A673 (cell line): ENCODE measurements around the gene MYO5A. TPM values are rescaled to one million over a fixed set of nuclear protein-coding genes. Genes with fewer than 3 reads are reported as not detected.
"Not testable (repeated sequence)": the region's sequence is repeated elsewhere in the genome, so short reads cannot be mapped to it uniquely, and the experiment has no call there.

Source experiments
- BruUV-seq: library from RNA; stranded (reverse); fragments of 400-500 nt; replicated peaks from 2 replicates; lab custom pipeline; 2021; lab: Mats Ljungman, UMichigan
- CTCF ChIA-PET: fragments of 300-600 bp; sonication (Branson Sonifier 250); formaldehyde crosslinking; loops from one replicate; lab custom pipeline; 2022; ENCODE audit warnings: antibody characterized with exemption; lab: Charles Lee
- POLR2A ChIA-PET: fragments of 300-600 bp; sonication (Branson Sonifier 250); formaldehyde crosslinking; loops from one replicate; lab custom pipeline; 2022; ENCODE audit warnings: antibody characterized with exemption; ENCODE audit not compliant: low non-redundant PET; lab: Charles Lee
- DNase-seq: peaks from one replicate; pipeline ENCODE4 v3.0.0-alpha.2; 2015; ENCODE audit warnings: low spot score
- H3K27ac ChIP-seq: fragments of 200-600 bp; sonication (generic); 2 replicates; pipeline ENCODE4 v1.5.1; 2016; ENCODE audit warnings: mixed run types, low read depth, mild to moderate bottlenecking, mixed read lengths, antibody characterized with exemption, low read length; ENCODE audit not compliant: poor library complexity, severe bottlenecking
- H3K27me3 ChIP-seq: fragments of 200-600 bp; sonication (generic); replicated peaks from 2 replicates; pipeline ENCODE4 v1.6.1; 2017; ENCODE audit warnings: mixed run types, low read depth, mild to moderate bottlenecking, mixed read lengths, antibody characterized with exemption, low read length; ENCODE audit not compliant: insufficient read depth, poor library complexity
- H3K36me3 ChIP-seq: fragments of 200-600 bp; sonication (generic); 2 replicates; pipeline ENCODE4 v1.6.1; 2016; ENCODE audit warnings: mixed run types, mild to moderate bottlenecking, mixed read lengths, antibody characterized with exemption, low read length; ENCODE audit not compliant: insufficient read depth, poor library complexity, severe bottlenecking
- H3K4me1 ChIP-seq: fragments of 200-600 bp; sonication (generic); 2 replicates; pipeline ENCODE4 v1.6.1; 2017; ENCODE audit warnings: mixed run types, mild to moderate bottlenecking, mixed read lengths, antibody characterized with exemption, low read length; ENCODE audit not compliant: insufficient read depth, poor library complexity, severe bottlenecking
- H3K4me3 ChIP-seq: fragments of 200-600 bp; sonication (generic); 2 replicates; pipeline ENCODE4 v1.5.1; 2016; ENCODE audit warnings: low read depth, mixed run types, mild to moderate bottlenecking, mixed read lengths, low read length; ENCODE audit not compliant: poor library complexity, severe bottlenecking
- H3K9me3 ChIP-seq: fragments of 200-600 bp; sonication (generic); 2 replicates; pipeline ENCODE4 v1.6.1; 2016; ENCODE audit warnings: mixed run types, low read depth, mild to moderate bottlenecking, mixed read lengths, antibody characterized with exemption, low read length; ENCODE audit not compliant: poor library complexity, severe bottlenecking
- CTCF ChIP-seq: fragments of 300-800, 200-600 bp; sonication (generic); conservative IDR thresholded peaks from 2 replicates; pipeline ENCODE4 v1.5.1; 2017; ENCODE audit warnings: low read depth, mild to moderate bottlenecking, antibody characterized with exemption, low read length, moderate library complexity, mixed read lengths
- EZH2 ChIP-seq: fragments of 200-600 bp; sonication (generic); IDR thresholded peaks from 2 replicates; pipeline ENCODE4 v1.6.1; 2017; ENCODE audit warnings: borderline replicate concordance, low read depth, mild to moderate bottlenecking, mixed read lengths, antibody characterized with exemption, low read length; ENCODE audit not compliant: poor library complexity, severe bottlenecking
- intact Hi-C: fragments of 100-400 bp; cut with micrococcal nuclease; formaldehyde crosslinking; loops from one replicate; pipeline ENCODE4 v1.10.0; 2022; ENCODE audit not compliant: unreplicated experiment
- total RNA-seq: library from RNA; stranded (reverse); gene quantifications from 2 replicates; pipeline ENCODE4 v1.2.3, GENCODE V29; 2021

Gene MYO5A
- total RNA-seq, 1 experiment from 2014 or later: 16.8 TPM

- no peak for DNase-seq
- Histone ChIP-seq H3K9me3 (no peaks in the 10 kb centered on the region), H3K27ac (no peak overlapping the region), H3K27me3 (no peaks in the 10 kb centered on the region), H3K4me3 (no peak overlapping the region), H3K36me3 (no peaks in the 10 kb centered on the region), H3K4me1 (no peaks in the 10 kb centered on the region)
- ChIA-PET CTCF (no interaction called here), POLR2A (no interaction called here)
- intact Hi-C loops: no loop called here
- BruUV-seq: no TSS peak
- TF ChIP-seq EZH2 (no peak), CTCF (no peak)
Measured at GRCh38 chr15:52417957-52418356, 110.7 kb downstream of the MYO5A start.

GRCh38 chr15:52417521-52417920 lies 111.2 kb downstream of the MYO5A start:
- CTCF ChIA-PET: no interaction called here
- H3K27me3 ChIP-seq: no peaks in the 10 kb centered on the region
- no peaks in the 10 kb centered on the region for H3K4me1 ChIP-seq
- intact Hi-C loops: no loop called here
- BruUV-seq: no TSS peak
- no peak for DNase-seq
- POLR2A ChIA-PET: no interaction called here
- H3K27ac ChIP-seq: no peak overlapping the region
- no peak overlapping the region for H3K4me3 ChIP-seq
- H3K9me3 ChIP-seq: no peaks in the 10 kb centered on the region
- H3K36me3 ChIP-seq: no peaks in the 10 kb centered on the region
- TF ChIP-seq EZH2 (no peak), CTCF (no peak)

- H3K27me3 ChIP-seq: not testable (repeated sequence)
Measured at GRCh38 chr15:52416566-52416965, 112.1 kb downstream of the MYO5A start.

GRCh38 chr15:52415628-52416027 lies 113.1 kb downstream of the MYO5A start:
- POLR2A ChIA-PET: no interaction called here
- TF ChIP-seq EZH2 (no peak), CTCF (no peak)
- no peak overlapping the region for H3K4me3 ChIP-seq

More at GRCh38 chr15:52416566-52416965, 112.1 kb downstream of the MYO5A start:
- H3K4me1 ChIP-seq, H3K4me3 ChIP-seq, H3K9me3 ChIP-seq, BruUV-seq, H3K27ac ChIP-seq, H3K36me3 ChIP-seq, POLR2A ChIA-PET, CTCF ChIA-PET, DNase-seq, intact Hi-C loops: not testable (repeated sequence)

More at GRCh38 chr15:52415628-52416027, 113.1 kb downstream of the MYO5A start:
- Histone ChIP-seq H3K27ac (no peak overlapping the region), H3K9me3 (no peaks in the 10 kb centered on the region), H3K27me3 (no peaks in the 10 kb centered on the region), H3K36me3 (no peaks in the 10 kb centered on the region), H3K4me1 (no peaks in the 10 kb centered on the region)
- intact Hi-C loops: no loop called here
- no peak for DNase-seq
- no TSS peak for BruUV-seq
- CTCF ChIA-PET: no interaction called here
